Lower leg skin (tissue), 4 donors: ENCODE results near the gene ACBD3. TPM values are rescaled to one million over a fixed set of nuclear protein-coding genes. Genes with fewer than 3 reads are reported as not detected.
A peak's percentile ranks its signal among the peaks of the same experiment; 100 is the strongest.

Source experiments
- DNase-seq, 2 donors: peaks; one replicate each; pipeline ENCODE4 v3.0.0-alpha.2; 2019; ENCODE audit warnings: low spot score in 2 of 2
- H3K4me3 ChIP-seq: fragments of 200-600 bp; sonication (generic); 2 replicates; pipeline ENCODE4 v1.5.1; 2017; ENCODE audit warnings: mild to moderate bottlenecking, low read depth; ENCODE audit not compliant: poor library complexity, severe bottlenecking
- CTCF ChIP-seq, 3 donors: fragments of 450-650 bp; IDR thresholded peaks; one replicate each; pipeline ENCODE4 v1.5.1; 2016; ENCODE audit warnings: antibody characterized with exemption in 3 of 3, mild to moderate bottlenecking in 3 of 3, moderate library complexity in 2 of 3
- POLR2A ChIP-seq, 2 donors: fragments of 450-650 bp; IDR thresholded peaks; one replicate each; pipeline ENCODE4 v1.6.1; 2016 to 2017; ENCODE audit warnings: antibody characterized with exemption in 2 of 2, mild to moderate bottlenecking in 1 of 2, moderate library complexity in 1 of 2
- WGBS, 2 donors: methylation state at CpG; one replicate each; pipeline ENCODE4 v1.1.5; 2018; 5-methylcytosine and 5-hydroxymethylcytosine counted together
- intact Hi-C: fragments of 100-400 bp; cut with DNase I; formaldehyde crosslinking; loops from one replicate; pipeline ENCODE4 v1.15.0; 2023; ENCODE audit warnings: low total_unique reads
- total RNA-seq, 4 donors: library from RNA; depleted of rRNA; stranded (reverse); fragments of >200 nt; gene quantifications; one replicate each; pipeline ENCODE4 v1.1.0, GENCODE V29; 2016

ACBD3 gene
- 10 to 100 TPM; 39.7 to 57.6 (median 49.9) TPM for total RNA-seq

GRCh38 chr1:226186124-226187018, at the start of gene ACBD3:
Gene ACBD3, minus strand, starts transcription at chr1:226186741. Its CDS starts 66 bp downstream, at chr1:226186675.
- H3K4me3 ChIP-seq: peak within 1 kb of the TSS; percentile 91
- peak; percentile 85 to 97 for DNase-seq
- TF ChIP-seq POLR2A (IDR thresholded peaks at IDR 0.05) (peak in 1 of 2 donors; percentile 71), CTCF (IDR thresholded peaks at IDR 0.05) (no peak)
- WGBS, 2 donors: 0 to 1% methylated on average over 29 to 66 of the region's 75 CpGs
- intact Hi-C loops: no loop called here

GRCh38 chr1:226233806-226234205, 47.3 kb upstream of the ACBD3 start:
- DNase-seq: no peak

GRCh38 chr1:226233293-226233692, 46.8 kb upstream of the ACBD3 start:
- WGBS, 2 donors: 81 to 91% methylated on average over 6 of the region's 6 CpGs
- DNase-seq: no peak
- TF ChIP-seq POLR2A (IDR thresholded peaks at IDR 0.05) (no peak), CTCF (IDR thresholded peaks at IDR 0.05) (no peak)
- no peak overlapping the region for H3K4me3 ChIP-seq
- intact Hi-C loops: no loop called here

More at GRCh38 chr1:226233806-226234205, 47.3 kb upstream of the ACBD3 start:
- intact Hi-C loops: no loop called here
- TF ChIP-seq POLR2A (IDR thresholded peaks at IDR 0.05) (no peak), CTCF (IDR thresholded peaks at IDR 0.05) (no peak)
- no peak overlapping the region for H3K4me3 ChIP-seq
- WGBS, 2 donors: 84 to 92% methylated on average over 3 of the region's 3 CpGs

- H3K4me3 ChIP-seq: no peak overlapping the region
- no peak for DNase-seq
- WGBS, 2 donors: 94 to 96% methylated on average over 3 of the region's 3 CpGs
- intact Hi-C loops: no loop called here
- TF ChIP-seq POLR2A (IDR thresholded peaks at IDR 0.05): no peak
- TF ChIP-seq CTCF (IDR thresholded peaks at IDR 0.05): no peak
These were observed 40.1 kb upstream of the ACBD3 start for GRCh38 chr1:226226601-226227000.

- 3 to 7% methylated on average over 6 to 18 of the region's 55 CpGs for WGBS, 2 donors
- no peak for TF ChIP-seq CTCF (IDR thresholded peaks at IDR 0.05)
- intact Hi-C loops: no loop called here
- no peak overlapping the region for H3K4me3 ChIP-seq
- no peak for DNase-seq
These were observed 37.3 kb upstream of the ACBD3 start for GRCh38 chr1:226223786-226224244.
